Right hindlimb (tissue), 1 donor: ENCODE measurements around the gene MAP2K7.
"Not testable (repeated sequence)": the region's sequence is repeated elsewhere in the genome, so short reads cannot be mapped to it uniquely, and the experiment has no call there.

Experiments used
- DNase-seq: peaks from one replicate; pipeline ENCODE4 v3.0.0-alpha.2; 2018

The MAP2K7 gene

GRCh38 chr19:7908742-7909461, 5.2 kb downstream of the MAP2K7 start:
- DNase-seq, result no peak

GRCh38 chr19:7909471-7910067, 5.9 kb downstream of the MAP2K7 start:
- DNase-seq, result no peak

GRCh38 chr19:7910321-7911161, 6.9 kb downstream of the MAP2K7 start:
- DNase-seq, result no peak

GRCh38 chr19:7911508-7912143, 7.9 kb downstream of the MAP2K7 start:
- no peak for DNase-seq

- no peak for DNase-seq
These were observed 8.5 kb downstream of the MAP2K7 start for GRCh38 chr19:7912144-7912696.

- no peak for DNase-seq
These were observed 9.3 kb downstream of the MAP2K7 start for GRCh38 chr19:7912697-7913564.

- DNase-seq, result no peak
These were observed 10.0 kb downstream of the MAP2K7 start for GRCh38 chr19:7913652-7914051.

- DNase-seq, result no peak
These were observed 10.4 kb downstream of the MAP2K7 start for GRCh38 chr19:7914099-7914498.

GRCh38 chr19:7914598-7915045, 10.9 kb downstream of the MAP2K7 start, which contains the start of gene TGFBR3L:
Gene TGFBR3L (plus strand): TSS chr19:7914830.
- DNase-seq, result no peak

- DNase-seq, result no peak
These were observed 11.8 kb downstream of the MAP2K7 start for GRCh38 chr19:7915250-7916102.

- no peak for DNase-seq
These were observed 12.7 kb downstream of the MAP2K7 start for GRCh38 chr19:7916103-7916954.

- no peak for DNase-seq
These were observed 13.2 kb downstream of the MAP2K7 start for GRCh38 chr19:7916955-7917266.

GRCh38 chr19:7917267-7918061, 13.8 kb downstream of the MAP2K7 start:
- no peak for DNase-seq

- DNase-seq, result not testable (repeated sequence)
These were observed 14.5 kb downstream of the MAP2K7 start for GRCh38 chr19:7918062-7918614.

- no peak for DNase-seq
These were observed 15.1 kb downstream of the MAP2K7 start for GRCh38 chr19:7918615-7919421.

- DNase-seq, result peak; percentile 98
These were observed 16.2 kb downstream of the MAP2K7 start, which contains the start of gene SNAPC2 for GRCh38 chr19:7919610-7920518. Gene SNAPC2 (plus strand): TSS chr19:7920338. CDS start chr19:7920367, 29 bp downstream.
